DOHH2 (cell line): Measurements from ENCODE around the gene ATP1A1.

Experiments
- CTCF ChIP-seq: fragments of 200-600 bp; sonication (generic); IDR thresholded peaks from one replicate; pipeline ENCODE4 v1.5.1; 2014; ENCODE audit warnings: antibody characterized with exemption, mild to moderate bottlenecking, low read depth, low read length; ENCODE audit not compliant: poor library complexity, severe bottlenecking
- EZH2phosphoT487 ChIP-seq: fragments of 200-600 bp; sonication (generic); IDR thresholded peaks from 2 replicates; pipeline ENCODE4 v1.6.1; 2017; ENCODE audit warnings: borderline replicate concordance, mild to moderate bottlenecking, antibody characterized with exemption, low read length, moderate library complexity, mixed read lengths

- no peak for TF ChIP-seq CTCF
- no peak for TF ChIP-seq EZH2phosphoT487
Observed at GRCh38 chr1:116431870-116432500, 58.9 kb downstream of the ATP1A1 start.
